GM21737 (cell line): ENCODE measurements around the gene ANKRD53.
"Not testable (repeated sequence)": the region's sequence is repeated elsewhere in the genome, so short reads cannot be mapped to it uniquely, and the experiment has no call there.

Experiments
- ATAC-seq: cut with Tn5 transposase; IDR thresholded peaks from one replicate; pipeline ENCODE4 v1.9.1; 2021; ENCODE audit warnings: mild to moderate bottlenecking, moderate library complexity; ENCODE audit not compliant: unreplicated experiment

ANKRD53 gene

GRCh38 chr2:70988151-70988550, 9.7 kb downstream of the ANKRD53 start:
- no peak for ATAC-seq

- ATAC-seq = no peak
Measured at GRCh38 chr2:70988726-70989648, 10.6 kb downstream of the ANKRD53 start.

DNA sequence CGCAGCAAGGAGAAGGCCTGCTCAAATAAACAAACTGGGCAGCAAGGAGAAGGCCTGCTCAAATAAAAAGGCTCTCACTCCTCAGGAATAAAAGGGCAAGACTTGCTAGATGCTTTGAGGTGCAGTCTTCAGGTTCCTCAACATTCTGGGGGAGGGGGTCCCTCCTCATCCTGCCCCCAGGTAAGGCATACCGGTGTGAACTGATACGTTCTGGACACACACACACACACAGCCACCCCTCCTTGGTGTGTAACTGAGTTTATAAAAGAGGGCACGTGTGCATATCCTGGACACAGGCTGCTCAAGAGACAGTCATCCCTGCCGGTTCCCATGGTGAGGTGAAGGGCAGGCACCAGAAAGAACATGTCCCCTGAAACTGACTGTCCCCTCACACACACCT, 11.8 kb downstream of the ANKRD53 start:
- ATAC-seq = no peak

GRCh38 chr2:70991142-70991541, 12.7 kb downstream of the ANKRD53 start:
- ATAC-seq = no peak

- no peak for ATAC-seq
Measured at GRCh38 chr2:70991742-70992141, 13.3 kb downstream of the ANKRD53 start.

DNA sequence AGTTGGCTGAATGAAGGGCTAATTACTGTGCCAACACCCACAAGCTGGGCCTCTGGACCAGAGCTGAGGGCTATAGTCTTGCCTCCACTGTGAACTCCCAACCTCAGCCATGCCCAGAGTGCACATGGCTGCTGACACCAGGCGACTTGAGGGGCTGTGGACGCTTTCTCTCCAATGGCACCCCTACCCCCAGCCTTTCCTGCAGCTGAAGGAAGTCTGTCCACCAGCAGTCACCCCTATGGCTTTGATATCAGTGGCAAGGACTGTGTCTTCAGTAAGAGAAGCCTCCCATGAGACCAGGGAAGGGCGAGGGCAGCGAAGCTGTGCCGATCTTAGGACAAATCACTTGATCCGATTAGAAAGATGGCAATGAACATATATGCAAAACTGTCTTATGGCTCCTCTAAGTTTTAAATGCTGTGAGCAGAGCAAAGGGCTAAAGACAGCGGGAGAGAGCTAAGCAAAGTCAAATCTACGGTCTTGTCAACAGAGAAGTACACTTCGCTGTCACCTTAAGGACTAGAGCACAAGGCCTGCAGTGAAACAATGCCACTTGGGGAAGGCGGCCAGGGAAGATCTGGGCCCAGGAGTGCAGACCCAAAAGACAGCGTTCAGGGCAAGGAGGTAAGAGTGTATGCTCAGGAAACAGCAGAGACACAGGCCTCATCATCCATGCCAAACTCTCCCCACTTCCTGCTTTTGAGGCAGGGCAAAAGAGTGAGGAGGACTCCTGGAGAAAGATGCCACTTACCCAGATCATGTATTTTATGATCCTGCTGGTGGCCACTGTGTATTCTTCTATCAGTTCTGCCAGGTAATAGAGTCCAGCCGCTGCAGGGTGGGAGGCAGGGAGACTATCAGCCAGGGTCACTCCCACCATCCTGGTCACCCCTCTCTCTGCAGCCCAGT, 14.8 kb downstream of the ANKRD53 start:
- no peak for ATAC-seq

- peak; percentile 29 for ATAC-seq
Measured at GRCh38 chr2:70994009-70994698, 15.7 kb downstream of the ANKRD53 start.

- peak; percentile 95 for ATAC-seq
Measured at GRCh38 chr2:70994699-70995425, 16.4 kb downstream of the ANKRD53 start, which contains the start of gene TEX261. TEX261 (minus strand) TSS chr2:70994873; CDS start chr2:70994757, 116 bp downstream.

DNA sequence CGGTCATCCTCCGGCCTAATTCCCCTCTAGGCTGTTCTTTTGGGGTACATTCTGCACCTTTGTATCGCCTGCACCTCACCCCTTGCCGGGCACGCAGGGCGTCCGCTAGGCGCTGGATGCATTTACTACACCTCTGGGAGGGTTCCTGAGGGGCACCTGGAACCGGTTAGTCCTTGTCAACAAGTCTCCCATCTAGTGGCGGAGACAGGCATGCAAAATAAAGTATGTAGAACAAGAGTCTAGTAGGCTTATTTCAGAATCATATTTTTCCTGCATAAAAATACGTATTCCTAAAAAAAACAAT, 16.9 kb downstream of the ANKRD53 start:
- peak; percentile 47 for ATAC-seq

DNA sequence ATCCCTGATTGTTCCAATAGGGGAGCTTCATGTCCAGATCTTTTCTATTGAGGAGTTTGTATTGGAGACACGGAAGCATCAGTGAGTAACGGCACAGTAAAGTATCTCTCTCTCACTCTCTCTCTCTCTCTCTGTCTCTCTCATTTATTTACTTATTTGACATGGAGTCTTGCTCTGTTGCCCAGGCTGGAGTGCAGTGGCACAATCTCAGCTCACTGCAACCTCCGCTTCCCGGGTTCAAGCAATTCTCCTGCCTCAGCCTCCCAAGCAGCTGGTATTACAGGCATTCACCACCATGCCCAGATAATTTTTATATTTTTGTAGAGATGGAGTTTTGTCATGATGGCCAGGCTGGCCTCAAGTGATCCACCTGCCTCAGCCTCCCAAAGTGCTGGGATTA, 20.5 kb downstream of the ANKRD53 start:
- not testable (repeated sequence) for ATAC-seq

- ATAC-seq = no peak
Measured at GRCh38 chr2:70999362-70999761, 20.9 kb downstream of the ANKRD53 start.

- not testable (repeated sequence) for ATAC-seq
Measured at GRCh38 chr2:70999931-71000330, 21.5 kb downstream of the ANKRD53 start.

DNA sequence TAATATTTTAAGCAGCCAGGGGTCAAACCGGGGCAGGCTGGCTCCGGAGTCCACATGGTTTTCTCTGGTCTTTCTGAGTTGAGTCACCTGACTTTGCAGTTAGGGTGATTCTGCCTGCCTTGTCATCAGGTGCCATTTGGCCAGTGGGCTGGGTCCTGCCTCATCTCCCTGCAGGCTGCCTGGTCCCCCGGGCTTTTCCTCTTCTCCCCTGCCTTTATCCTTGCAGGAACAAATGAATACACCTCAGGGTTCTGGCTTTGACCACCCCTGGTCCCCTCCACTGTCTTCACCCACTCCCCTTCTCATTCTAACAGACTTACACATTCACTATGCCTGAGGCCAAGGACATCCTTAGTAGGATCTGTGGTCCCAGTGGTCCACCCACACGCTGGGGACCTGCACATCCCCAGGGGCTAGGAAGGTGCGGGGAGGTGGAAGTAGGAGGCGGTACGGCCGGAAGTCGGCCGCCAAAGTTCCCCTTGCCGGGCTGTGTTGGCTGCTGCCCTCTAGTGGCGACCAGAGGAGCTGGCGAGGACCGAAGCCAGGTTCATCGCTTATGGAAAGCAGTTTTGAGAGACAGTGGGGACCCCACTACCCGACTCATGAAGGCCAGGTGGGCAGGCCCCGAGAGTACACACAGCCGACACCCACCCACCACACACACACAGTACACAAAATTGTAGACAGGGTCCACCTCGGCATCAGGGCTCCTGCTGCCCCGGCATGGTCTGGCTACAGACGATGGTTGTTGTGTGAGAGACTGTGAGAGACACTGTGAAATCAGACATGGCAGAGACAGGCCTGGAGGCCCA, 22.6 kb downstream of the ANKRD53 start:
- ATAC-seq = peak; percentile 89

DNA sequence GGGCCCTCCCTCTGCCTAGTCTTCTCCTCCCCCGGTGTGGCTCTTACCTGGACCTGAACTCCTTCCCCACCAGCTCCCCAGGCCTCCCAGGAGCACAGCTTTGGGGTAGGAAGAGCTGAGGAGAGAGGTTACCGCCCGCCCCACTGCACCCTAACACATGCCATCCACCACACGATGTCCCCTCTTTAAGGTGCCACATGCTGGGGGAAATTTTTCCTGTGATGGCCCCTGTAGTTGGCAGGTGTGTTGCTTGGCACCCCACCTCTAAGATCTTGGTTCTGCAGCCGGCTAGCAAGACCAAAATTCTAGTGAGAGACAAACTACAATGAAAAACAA, 23.1 kb downstream of the ANKRD53 start:
- ATAC-seq = no peak

DNA sequence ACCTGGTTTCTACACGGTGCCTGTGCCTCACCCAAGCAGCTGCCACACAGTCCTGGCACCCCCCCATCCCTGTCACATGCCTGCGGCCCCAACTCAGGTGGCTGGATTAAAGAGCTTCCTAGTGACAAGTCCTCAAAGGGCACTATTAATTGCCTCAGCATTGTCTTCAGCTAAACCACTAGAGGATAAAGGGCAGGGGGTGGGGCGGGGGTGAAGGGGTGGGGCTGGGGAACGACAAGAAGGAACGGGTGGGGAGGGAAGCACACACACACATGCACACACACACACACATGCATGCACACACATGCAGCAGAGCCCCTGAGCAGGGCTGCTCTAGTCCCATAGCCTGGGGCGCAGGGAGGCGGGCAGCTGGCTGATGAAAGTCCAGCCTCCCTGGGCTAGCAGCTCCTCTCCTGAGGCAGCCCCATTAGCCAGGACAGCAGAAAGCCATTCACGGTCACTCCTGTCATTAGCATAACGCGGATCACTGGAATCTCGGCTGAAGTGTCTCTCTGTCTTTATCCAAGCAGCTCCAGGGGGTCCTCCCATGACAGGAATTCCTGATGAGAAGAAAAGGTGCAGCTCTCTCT, 23.6 kb downstream of the ANKRD53 start:
- ATAC-seq = no peak

DNA sequence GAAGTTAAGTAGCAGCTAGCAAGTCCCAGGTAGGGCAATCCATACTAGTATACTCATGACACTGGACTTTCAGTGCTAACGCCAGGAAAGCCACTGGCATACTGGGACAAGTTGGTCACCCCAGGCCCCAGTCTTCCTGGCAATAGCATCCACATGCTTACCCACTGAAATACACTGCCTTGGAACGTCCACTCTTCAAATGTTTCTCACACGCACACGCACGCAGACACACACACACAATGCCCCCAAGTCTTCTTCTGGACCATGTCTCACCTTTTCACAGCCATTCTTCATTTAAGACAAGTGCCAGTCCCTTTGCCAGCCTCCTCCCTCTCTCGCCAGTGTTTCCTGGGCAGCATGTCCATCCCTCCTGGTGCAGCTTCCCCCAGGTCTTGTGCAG, 25.0 kb downstream of the ANKRD53 start:
- ATAC-seq = no peak

DNA sequence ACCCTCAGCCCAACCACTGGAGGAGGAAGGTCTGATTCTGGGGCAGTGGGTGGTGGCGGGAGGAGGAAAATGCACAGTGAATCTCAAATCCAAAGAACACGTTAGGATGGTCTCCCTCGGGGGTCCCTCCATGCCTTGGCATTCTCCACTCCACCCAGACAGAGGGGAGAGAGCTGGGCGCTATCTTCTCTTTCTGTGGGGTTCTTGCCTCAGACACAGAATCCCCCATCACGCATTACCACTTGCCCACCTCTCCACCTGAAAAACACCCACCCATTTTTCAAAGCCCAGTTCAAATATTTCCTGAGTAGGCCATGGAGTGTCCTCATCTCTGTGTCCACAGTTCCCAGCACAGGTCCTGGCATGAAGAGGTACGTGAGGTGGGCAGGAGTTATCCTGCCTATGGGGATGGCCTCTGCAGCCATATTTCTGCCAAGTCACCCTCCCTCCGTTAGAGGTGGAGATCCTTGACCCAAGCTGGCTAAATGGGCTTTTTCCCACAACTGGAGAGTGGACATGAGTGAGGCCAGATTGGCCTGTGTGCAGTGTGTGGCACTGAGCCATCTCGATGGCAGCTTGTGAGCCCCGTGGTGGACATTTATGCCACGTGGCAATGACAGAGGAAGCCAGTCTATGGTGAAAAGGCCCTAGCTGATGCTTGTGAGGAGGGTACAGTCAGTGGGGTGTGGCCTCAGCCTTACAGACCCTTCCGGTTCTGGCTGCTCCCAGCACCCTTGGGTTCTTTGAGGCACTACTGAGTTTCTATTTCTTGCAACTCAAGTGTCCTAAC, 25.7 kb downstream of the ANKRD53 start:
- no peak for ATAC-seq

DNA sequence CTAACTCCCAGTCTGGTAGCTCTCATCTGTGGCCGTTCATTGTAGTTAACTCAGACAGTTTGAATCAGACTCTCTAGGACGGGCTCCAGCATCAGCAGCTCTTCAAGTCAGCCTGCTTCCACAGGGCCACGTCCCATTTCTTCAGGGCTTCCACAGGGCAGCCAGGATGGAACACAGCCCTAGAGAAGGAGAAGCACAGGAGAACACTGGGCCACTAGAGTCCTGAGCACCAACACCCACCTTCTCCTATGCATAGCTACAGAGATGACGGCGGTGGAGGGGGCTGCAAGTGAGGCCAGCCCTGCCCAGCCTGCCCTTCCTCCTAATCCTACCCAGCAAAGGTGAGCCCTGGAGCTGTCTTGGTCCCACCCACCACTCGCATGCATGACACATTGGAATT, 26.4 kb downstream of the ANKRD53 start:
- ATAC-seq = no peak
